HepG2 (cell line): ENCODE measurements around the gene RAB42. TPM values are rescaled to one million over a fixed set of nuclear protein-coding genes. Genes with fewer than 3 reads are reported as not detected.
A peak's percentile ranks its signal among the peaks of the same experiment; 100 is the strongest.

ENCODE experiments used
- ATF7-NPFF ChIP-seq: sonication (generic); formaldehyde crosslinking; IDR thresholded peaks from 2 replicates; pipeline ENCODE4 v1.8.1; 2023; ENCODE audit warnings: mild to moderate bottlenecking, low read depth, missing genetic modification reagents, moderate library complexity
- CAMTA2 ChIP-seq: sonication (generic); formaldehyde crosslinking; IDR thresholded peaks from 2 replicates; pipeline ENCODE4 v1.4.0; 2020; ENCODE audit warnings: mild to moderate bottlenecking, missing genetic modification reagents, borderline replicate concordance
- CCDC6 ChIP-seq: sonication (generic); formaldehyde crosslinking; IDR thresholded peaks from 2 replicates; pipeline ENCODE4 v1.8.1; 2022; ENCODE audit warnings: mild to moderate bottlenecking, missing genetic modification reagents, moderate library complexity
- CERS6 ChIP-seq: sonication (generic); formaldehyde crosslinking; IDR thresholded peaks from 2 replicates; pipeline ENCODE4 v1.5.0; 2020; ENCODE audit warnings: missing genetic modification reagents
- CREB1 ChIP-seq, 2 experiments: fragments of 450-650 bp in 1 of 2; IDR thresholded peaks; 2 replicates each; pipeline ENCODE4 v1.6.1; 2016 to 2017; ENCODE audit warnings: control low read depth in 1 of 2, mild to moderate bottlenecking in 1 of 2, missing compliant biosample characterization in 1 of 2, missing genetic modification characterization in 1 of 2
- HMG20B ChIP-seq: conservative IDR thresholded peaks from 2 replicates; pipeline ENCODE4 v1.6.1; 2016; ENCODE audit warnings: missing genetic modification reagents, missing compliant biosample characterization
- MAF1 ChIP-seq: sonication (generic); formaldehyde crosslinking; IDR thresholded peaks from 2 replicates; pipeline ENCODE4 v1.5.0; 2020; ENCODE audit warnings: missing genetic modification reagents, borderline replicate concordance
- MXD3 ChIP-seq: IDR thresholded peaks from 2 replicates; pipeline ENCODE4 v1.6.1; 2016; ENCODE audit warnings: mild to moderate bottlenecking, missing biosample characterization, missing genetic modification reagents
- NONO ChIP-seq, 2 experiments: fragments of 450-650 bp in 1 of 2; sonication (generic) in 1 of 2; formaldehyde crosslinking in 1 of 2; IDR thresholded peaks in 1 of 2; conservative IDR thresholded peaks in 1 of 2; 2 replicates each; pipeline versions ENCODE4 v1.6.1 to v1.8.0; 2017 to 2022; ENCODE audit warnings: mild to moderate bottlenecking in 1 of 2, missing genetic modification reagents in 1 of 2, moderate library complexity in 1 of 2
- NR2F6 ChIP-seq, 2 experiments: IDR thresholded peaks; 2 replicates each; pipeline ENCODE4 v1.6.1; 2016; ENCODE audit warnings: antibody characterized with exemption in 1 of 2, mild to moderate bottlenecking in 1 of 2
- PHF5A ChIP-seq: IDR thresholded peaks from one replicate; pipeline ENCODE4 v1.6.1; 2018; ENCODE audit warnings: low read depth, missing genetic modification reagents; ENCODE audit not compliant: unreplicated experiment
- SMAD3 ChIP-seq: sonication (generic); formaldehyde crosslinking; IDR thresholded peaks from 2 replicates; pipeline ENCODE4 v1.4.0; 2020; ENCODE audit warnings: missing genetic modification reagents
- SP1 ChIP-seq, 2 experiments: fragments of 450-650 bp in 1 of 2; sonication (generic) in 1 of 2; formaldehyde crosslinking in 1 of 2; IDR thresholded peaks; 2 replicates each; pipeline versions ENCODE4 v1.4.0 to v1.6.1; 2016 to 2020; ENCODE audit warnings: missing genetic modification reagents in 1 of 2
- SRF ChIP-seq: IDR thresholded peaks from 2 replicates; pipeline ENCODE4 v1.6.1; 2011; ENCODE audit warnings: mild to moderate bottlenecking, low read depth, low read length, moderate library complexity
- THAP8 ChIP-seq: sonication (generic); formaldehyde crosslinking; IDR thresholded peaks from 2 replicates; pipeline ENCODE4 v1.5.1; 2020; ENCODE audit warnings: missing genetic modification reagents, mild to moderate bottlenecking, borderline replicate concordance
- YEATS2 ChIP-seq: sonication (generic); formaldehyde crosslinking; IDR thresholded peaks from 2 replicates; pipeline ENCODE4 v1.4.0; 2020; ENCODE audit warnings: missing genetic modification reagents, borderline replicate concordance
- ZFY ChIP-seq: sonication (generic); formaldehyde crosslinking; IDR thresholded peaks from 2 replicates; pipeline ENCODE4 v1.4.0; 2020; ENCODE audit warnings: missing genetic modification reagents
- ZKSCAN1 ChIP-seq: fragments of 150-350 bp; IDR thresholded peaks from 2 replicates; pipeline ENCODE4 v1.6.1; 2014; ENCODE audit warnings: low read length
- ZNF335 ChIP-seq: sonication (generic); formaldehyde crosslinking; IDR thresholded peaks from 2 replicates; pipeline ENCODE4 v1.4.0; 2020; ENCODE audit warnings: missing genetic modification reagents
- ZNF33A ChIP-seq: sonication (generic); formaldehyde crosslinking; IDR thresholded peaks from 2 replicates; pipeline ENCODE4 v1.5.1; 2020; ENCODE audit warnings: missing genetic modification reagents, mild to moderate bottlenecking, moderate library complexity, borderline replicate concordance
- ZNF564 ChIP-seq: sonication (generic); formaldehyde crosslinking; IDR thresholded peaks from 2 replicates; pipeline ENCODE4 v1.8.1; 2023; ENCODE audit warnings: mild to moderate bottlenecking, missing genetic modification reagents
- ZNF574 ChIP-seq: sonication (generic); formaldehyde crosslinking; IDR thresholded peaks from 2 replicates; pipeline ENCODE4 v1.4.0; 2020; ENCODE audit warnings: missing genetic modification reagents
- ZNF747 ChIP-seq: sonication (generic); formaldehyde crosslinking; IDR thresholded peaks from 2 replicates; pipeline ENCODE4 v1.8.1; 2023; ENCODE audit warnings: missing genetic modification reagents, mild to moderate bottlenecking, borderline replicate concordance
- polyA plus RNA-seq, 8 experiments: library from polyadenylated mRNA; depleted of rRNA in 3 of 8; stranded (reverse) in 7 of 8; unstranded in 1 of 8; fragments of >200 nt; fragmentation: Illumina TruSeq in 4 of 8; extraction: Trizol in 4 of 8; gene quantifications; 2 replicates each; pipeline versions ENCODE4 v1.2.1 to v1.2.3, GENCODE V29; 2011 to 2016; ENCODE audit warnings: low read depth in 4 of 8, missing spikeins in 1 of 8, mixed read lengths in 1 of 8; ENCODE audit not compliant: insufficient read depth in 1 of 8
- total RNA-seq, 5 experiments: library from RNA; depleted of rRNA; stranded (reverse); fragments of >200 nt; fragmentation: Illumina TruSeq; extraction: Trizol; gene quantifications; 2 replicates each; pipeline ENCODE4 v1.2.3, GENCODE V29; 2016; ENCODE audit warnings: low read depth in 1 of 5

RAB42 gene
- total and polyA plus RNA-seq, 2 of the 13 experiments (the other 11 are each of a cell fraction or from before 2014, with no cell fraction given): 10.4 to 166 TPM

- TF ChIP-seq CAMTA2 (CRISPR knock-in tag): peak; percentile 67; the same call in 1 of the 2 replicates
- no peak for TF ChIP-seq NONO (IDR thresholded peaks at IDR 0.05)
- TF ChIP-seq NONO (CRISPR knock-in tag; conservative IDR thresholded peaks at IDR 0.05): peak; percentile 88
- peak; percentile 51; the same call in 1 of the 2 replicates for TF ChIP-seq HMG20B (CRISPR knock-in tag)
- no peak for TF ChIP-seq CERS6 (CRISPR knock-in tag)
- TF ChIP-seq PHF5A (CRISPR knock-in tag): peak; percentile 63
- TF ChIP-seq SRF: 0 out of 2 replicates have a peak, but pooled peaks have one; percentile 6
- TF ChIP-seq SP1 (IDR thresholded peaks at IDR 0.05): no peak
- TF ChIP-seq SP1 (CRISPR knock-in tag; IDR thresholded peaks at IDR 0.05): peak; percentile 84
- TF ChIP-seq ZFY (CRISPR knock-in tag): peak; percentile 81; the same call in 1 of the 2 replicates
- TF ChIP-seq ZNF33A (CRISPR knock-in tag): no peak
- 0 out of 2 replicates have a peak, but pooled peaks have one; percentile 37 for TF ChIP-seq CREB1 (IDR thresholded peaks at IDR 0.05)
- peak; percentile 5 for TF ChIP-seq CREB1 (CRISPR knock-in tag; IDR thresholded peaks at IDR 0.05)
- peak; percentile 75; the same call in 1 of the 2 replicates for TF ChIP-seq ZNF747 (CRISPR knock-in tag)
- no peak for TF ChIP-seq NR2F6 (IDR thresholded peaks at IDR 0.05)
- TF ChIP-seq NR2F6 (CRISPR knock-in tag; IDR thresholded peaks at IDR 0.05): peak; percentile 42; the same call in 1 of the 2 replicates
- TF ChIP-seq THAP8 (CRISPR knock-in tag): peak; percentile 66; the same call in 1 of the 2 replicates
- TF ChIP-seq ZNF574 (CRISPR knock-in tag): peak; percentile 75
- TF ChIP-seq ZNF564 (CRISPR knock-in tag): peak; percentile 71; the same call in 1 of the 2 replicates
- TF ChIP-seq MXD3 (CRISPR knock-in tag): no peak
- TF ChIP-seq YEATS2 (CRISPR knock-in tag): peak; percentile 85
- peak; percentile 76; the same call in 1 of the 2 replicates for TF ChIP-seq MAF1 (CRISPR knock-in tag)
- TF ChIP-seq CCDC6 (CRISPR knock-in tag): peak; percentile 80
- no peak for TF ChIP-seq ATF7-NPFF (CRISPR knock-in tag)
- TF ChIP-seq SMAD3 (CRISPR knock-in tag): peak; percentile 73; the same call in 1 of the 2 replicates
- TF ChIP-seq ZNF335 (CRISPR knock-in tag): no peak
- peak; percentile 48; the same call in 1 of the 2 replicates for TF ChIP-seq ZKSCAN1
These were observed 39.1 kb upstream of the RAB42 start, which contains the start of gene TRNAU1AP (continued) for GRCh38 chr1:28552758-28553663.
